ENCODE results near the gene MAPKBP1. TPM values are rescaled to one million over a fixed set of nuclear protein-coding genes. Genes with fewer than 3 reads are reported as not detected.

The MAPKBP1 gene
- total RNA-seq, 3 donors from 2014 or later, result 11.5 to 29.3 (median 24.3) TPM

GRCh38 chr15:41790169-41790568 is 15.9 kb downstream of the MAPKBP1 start:
- DNase-seq (ENCODE audit: low spot score in 2 of 2), result no peak
- no peak overlapping the region for H3K4me3 ChIP-seq
- peak overlapping the region; percentile 82 to 90 for H3K27ac ChIP-seq
- no peaks in the 10 kb centered on the region for H3K36me3 ChIP-seq
- intact Hi-C loops (cut with DNase I; ENCODE audit: low total_unique reads), result no loop called here
- no peaks in the 10 kb centered on the region for H3K9me3 ChIP-seq
- H3K4me1 ChIP-seq, result peaks cover 8 to 10% of the 10 kb centered on the region in 2 donors
- TF ChIP-seq CTCF (IDR thresholded peaks at IDR 0.05) (no peak), POLR2AphosphoS5 (IDR thresholded peaks at IDR 0.05) (no peak), POLR2A (IDR thresholded peaks at IDR 0.05) (no peak)
- no peaks in the 10 kb centered on the region for H3K27me3 ChIP-seq

- peak overlapping the region; percentile 82 to 90 for H3K27ac ChIP-seq
- no peak for DNase-seq (ENCODE audit: low spot score in 2 of 2)
These were observed 16.7 kb downstream of the MAPKBP1 start for GRCh38 chr15:41790756-41791546.

GRCh38 chr15:41791547-41791937 is 17.3 kb downstream of the MAPKBP1 start:
- no peak for DNase-seq (ENCODE audit: low spot score in 2 of 2)
- Histone ChIP-seq H3K9me3 (no peaks in the 10 kb centered on the region), H3K4me1 (peaks cover 8 to 16% of the 10 kb centered on the region in 2 donors), H3K36me3 (no peaks in the 10 kb centered on the region), H3K27me3 (no peaks in the 10 kb centered on the region), H3K4me3 (no peak overlapping the region), H3K27ac (peak overlapping the region; percentile 82 to 90)
- TF ChIP-seq POLR2A (IDR thresholded peaks at IDR 0.05) (no peak), CTCF (IDR thresholded peaks at IDR 0.05) (no peak), POLR2AphosphoS5 (IDR thresholded peaks at IDR 0.05) (no peak)
- intact Hi-C loops (cut with DNase I; ENCODE audit: low total_unique reads), result no loop called here

More at GRCh38 chr15:41790756-41791546, 16.7 kb downstream of the MAPKBP1 start:
- Histone ChIP-seq H3K4me3 (peak overlapping the region in 1 of 3 donors; percentile 19), H3K4me1 (peaks cover 8 to 10% of the 10 kb centered on the region in 2 donors), H3K27me3 (no peaks in the 10 kb centered on the region), H3K9me3 (no peaks in the 10 kb centered on the region), H3K36me3 (no peaks in the 10 kb centered on the region)
- intact Hi-C loops (cut with DNase I; ENCODE audit: low total_unique reads), result no loop called here
- TF ChIP-seq CTCF (IDR thresholded peaks at IDR 0.05) (no peak), POLR2A (IDR thresholded peaks at IDR 0.05) (no peak), POLR2AphosphoS5 (IDR thresholded peaks at IDR 0.05) (no peak)

GRCh38 chr15:41792000-41792637 is 17.8 kb downstream of the MAPKBP1 start:
- H3K4me3 ChIP-seq, result no peak overlapping the region
- no peaks in the 10 kb centered on the region for H3K9me3 ChIP-seq
- peaks cover 8 to 20% of the 10 kb centered on the region in 2 donors for H3K4me1 ChIP-seq
- H3K36me3 ChIP-seq, result no peaks in the 10 kb centered on the region
- intact Hi-C loops (cut with DNase I; ENCODE audit: low total_unique reads), result no loop called here
- no peaks in the 10 kb centered on the region for H3K27me3 ChIP-seq
- no peak for TF ChIP-seq CTCF (IDR thresholded peaks at IDR 0.05)
- no peak for TF ChIP-seq POLR2A (IDR thresholded peaks at IDR 0.05)
- TF ChIP-seq POLR2AphosphoS5 (IDR thresholded peaks at IDR 0.05), result no peak
- no peak for DNase-seq (ENCODE audit: low spot score in 2 of 2)
- peak overlapping the region; percentile 82 to 90 for H3K27ac ChIP-seq

GRCh38 chr15:41794081-41794480 is 19.8 kb downstream of the MAPKBP1 start:
- H3K27ac ChIP-seq, result peak overlapping the region; percentile 62 to 68
- no peak overlapping the region for H3K4me3 ChIP-seq
- H3K27me3 ChIP-seq, result no peaks in the 10 kb centered on the region
- H3K4me1 ChIP-seq, result peaks cover 8 to 20% of the 10 kb centered on the region in 2 donors
- no peak for DNase-seq (ENCODE audit: low spot score in 2 of 2)
- TF ChIP-seq CTCF (IDR thresholded peaks at IDR 0.05), result no peak
- no peaks in the 10 kb centered on the region for H3K9me3 ChIP-seq
- intact Hi-C loops (cut with DNase I; ENCODE audit: low total_unique reads), result no loop called here
- no peaks in the 10 kb centered on the region for H3K36me3 ChIP-seq
